Amniotic epithelial cell (primary cell): ENCODE measurements around the gene TNS3.

ENCODE experiments used
- DNase-seq: peaks from one replicate; pipeline ENCODE4 v3.0.0-alpha.2; 2010; ENCODE audit warnings: low read depth

Gene TNS3

GRCh38 chr7:47366960-47367359 is 215.0 kb downstream of the TNS3 start:
- DNase-seq: no peak

- DNase-seq: no peak
These were observed 215.7 kb downstream of the TNS3 start for GRCh38 chr7:47366211-47366610.

- DNase-seq: no peak
These were observed 218.9 kb downstream of the TNS3 start for GRCh38 chr7:47362984-47363383.

GRCh38 chr7:47361746-47362215 is 220.1 kb downstream of the TNS3 start:
- DNase-seq: peak; percentile 90

- DNase-seq: no peak
These were observed 220.7 kb downstream of the TNS3 start for GRCh38 chr7:47361236-47361635.

GRCh38 chr7:47360301-47360900 is 221.5 kb downstream of the TNS3 start:
- DNase-seq: no peak

- no peak for DNase-seq
These were observed 222.8 kb downstream of the TNS3 start for GRCh38 chr7:47358944-47359588.

- no peak for DNase-seq
These were observed 223.6 kb downstream of the TNS3 start for GRCh38 chr7:47358357-47358756.

GRCh38 chr7:47357863-47358262 is 224.0 kb downstream of the TNS3 start:
- DNase-seq: no peak

GRCh38 chr7:47357361-47357760 is 224.6 kb downstream of the TNS3 start:
- no peak for DNase-seq

- DNase-seq: no peak
These were observed 225.7 kb downstream of the TNS3 start for GRCh38 chr7:47356261-47356660.

GRCh38 chr7:47355684-47356083 is 226.2 kb downstream of the TNS3 start:
- DNase-seq: no peak

GRCh38 chr7:47354831-47355541 is 226.9 kb downstream of the TNS3 start:
- no peak for DNase-seq

- DNase-seq: no peak
These were observed 227.8 kb downstream of the TNS3 start for GRCh38 chr7:47354071-47354470.

- DNase-seq: no peak
These were observed 229.4 kb downstream of the TNS3 start for GRCh38 chr7:47352394-47352968.

GRCh38 chr7:47351233-47352154 is 230.4 kb downstream of the TNS3 start:
- no peak for DNase-seq

- no peak for DNase-seq
These were observed 231.5 kb downstream of the TNS3 start for GRCh38 chr7:47350425-47350824.

- DNase-seq: no peak
These were observed 232.5 kb downstream of the TNS3 start for GRCh38 chr7:47349401-47349800.

GRCh38 chr7:47347816-47348385 is 234.0 kb downstream of the TNS3 start:
- DNase-seq: no peak

GRCh38 chr7:47347346-47347745 is 234.6 kb downstream of the TNS3 start:
- DNase-seq: no peak

GRCh38 chr7:47346377-47346914 is 235.5 kb downstream of the TNS3 start:
- no peak for DNase-seq
